Caki2 (cell line): ENCODE results near the gene RNF123. TPM values are rescaled to one million over a fixed set of nuclear protein-coding genes. Genes with fewer than 3 reads are reported as not detected.
"Not testable (repeated sequence)": the region's sequence is repeated elsewhere in the genome, so short reads cannot be mapped to it uniquely, and the experiment has no call there.

Experiments
- DNase-seq: peaks from one replicate; pipeline ENCODE4 v3.0.0-alpha.2; 2015; ENCODE audit warnings: low read depth
- in situ Hi-C: cut with HindIII; loops from 2 replicates; pipeline ENCODE4 v1.10.0; 2016; ENCODE audit warnings: low sequenced_read_pairs, low pct_unique_long_range_greater_than_20kb, mixed read lengths
- total RNA-seq: library from RNA; depleted of rRNA; stranded (reverse); fragments of >200 nt; shearing (Covaris generic); gene quantifications from 2 replicates; pipeline ENCODE4 v1.2.3, GENCODE V29; 2014; ENCODE audit warnings: low replicate concordance

The RNF123 gene
- total RNA-seq, 1 experiment from 2014 or later: 14.6 TPM

GRCh38 chr3:49691481-49691880 lies 2.1 kb downstream of the RNF123 start:
- in situ Hi-C loops, DNase-seq: not testable (repeated sequence)

DNA sequence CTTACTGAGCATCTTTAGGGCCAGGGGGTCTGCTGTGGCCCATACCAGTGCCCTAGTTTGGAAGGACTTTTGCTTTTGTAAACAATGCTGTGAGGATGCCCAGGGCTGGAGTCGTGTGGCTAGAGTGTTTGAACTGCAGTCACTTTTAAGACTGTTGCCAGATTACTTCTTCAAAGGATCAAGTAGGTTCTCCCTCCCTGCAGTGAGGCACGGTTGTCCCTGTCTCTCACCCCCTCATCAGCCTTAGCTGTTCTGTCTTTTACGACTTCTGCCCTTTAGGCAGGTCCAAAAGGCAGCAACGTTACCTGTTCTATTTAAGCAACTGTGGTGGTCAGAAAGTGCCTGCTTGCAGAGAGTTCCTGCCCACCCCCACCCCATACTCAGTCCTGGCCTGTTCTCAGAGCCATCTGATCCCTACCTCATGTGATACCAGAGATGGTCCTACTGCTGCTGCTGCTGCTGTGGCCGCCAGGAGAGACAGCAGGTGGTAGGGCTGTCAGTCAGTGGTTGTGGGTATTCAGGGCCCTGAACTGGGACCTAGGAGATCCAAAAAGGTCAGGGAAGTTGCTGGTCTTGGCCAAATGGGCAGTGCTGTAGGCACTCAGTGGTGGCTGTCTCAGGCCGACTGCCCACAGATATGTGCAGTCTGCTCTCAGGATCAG lies 5.2 kb downstream of the RNF123 start:
- DNase-seq, in situ Hi-C loops: not testable (repeated sequence)

DNA sequence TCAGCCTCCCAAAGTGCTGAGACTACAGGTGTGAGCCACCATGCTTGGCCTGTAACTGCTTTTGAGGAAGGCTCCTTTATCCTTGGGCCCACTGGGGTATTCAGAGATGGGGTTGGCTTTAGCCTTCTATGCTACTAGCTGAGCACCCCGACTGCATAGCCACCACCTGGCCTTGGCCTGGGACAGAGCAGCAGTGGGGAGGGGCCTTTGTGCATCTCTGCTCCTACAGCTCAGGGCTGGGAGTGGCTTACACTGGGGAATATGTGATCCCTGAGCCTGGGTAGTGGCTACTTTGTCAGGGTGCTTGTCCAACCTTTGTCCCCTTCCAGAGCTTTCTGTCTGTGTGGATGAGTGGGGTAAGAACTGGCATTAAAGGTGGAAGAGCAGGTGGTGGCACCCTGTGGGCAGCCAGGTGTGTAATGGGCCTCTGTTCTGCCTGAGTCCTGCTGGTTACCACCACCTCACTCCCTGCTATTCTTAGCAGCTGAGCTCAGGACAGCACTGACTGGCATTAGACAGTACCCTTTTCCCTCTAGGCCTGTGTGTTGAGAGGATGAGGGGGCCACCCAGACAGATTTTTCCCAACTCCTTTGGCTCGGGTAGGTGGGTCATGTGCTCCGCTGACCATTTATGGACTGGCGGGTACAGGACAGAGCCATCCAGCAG lies 6.1 kb downstream of the RNF123 start:
- in situ Hi-C loops, DNase-seq: not testable (repeated sequence)

GRCh38 chr3:49699281-49699979 lies 10.1 kb downstream of the RNF123 start:
- DNase-seq: no peak
- in situ Hi-C loops: no loop called here

DNA sequence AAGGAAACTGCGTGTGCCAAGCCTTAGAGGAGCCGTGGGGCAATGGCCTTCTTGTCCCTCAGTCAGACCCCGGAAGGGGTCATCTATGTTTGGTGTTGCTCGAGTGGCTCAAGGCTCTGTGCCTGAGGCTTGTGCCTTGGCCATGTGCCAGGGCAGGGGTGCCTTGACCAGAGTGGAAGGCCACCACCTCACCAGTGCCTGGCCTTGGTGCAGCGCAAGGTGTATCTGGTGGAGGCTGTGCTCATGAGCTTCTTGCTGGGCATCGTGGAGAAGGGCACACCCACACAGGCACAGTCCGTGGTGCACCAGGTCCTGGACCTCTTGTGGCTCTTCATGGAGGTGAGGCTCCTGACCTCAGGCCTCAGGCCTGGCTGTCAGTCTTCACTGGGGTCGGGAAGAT lies 10.7 kb downstream of the RNF123 start:
- in situ Hi-C loops: no loop called here
- no peak for DNase-seq

- in situ Hi-C loops: no loop called here
- DNase-seq: no peak
Measured at GRCh38 chr3:49700453-49701128, 11.2 kb downstream of the RNF123 start.

DNA sequence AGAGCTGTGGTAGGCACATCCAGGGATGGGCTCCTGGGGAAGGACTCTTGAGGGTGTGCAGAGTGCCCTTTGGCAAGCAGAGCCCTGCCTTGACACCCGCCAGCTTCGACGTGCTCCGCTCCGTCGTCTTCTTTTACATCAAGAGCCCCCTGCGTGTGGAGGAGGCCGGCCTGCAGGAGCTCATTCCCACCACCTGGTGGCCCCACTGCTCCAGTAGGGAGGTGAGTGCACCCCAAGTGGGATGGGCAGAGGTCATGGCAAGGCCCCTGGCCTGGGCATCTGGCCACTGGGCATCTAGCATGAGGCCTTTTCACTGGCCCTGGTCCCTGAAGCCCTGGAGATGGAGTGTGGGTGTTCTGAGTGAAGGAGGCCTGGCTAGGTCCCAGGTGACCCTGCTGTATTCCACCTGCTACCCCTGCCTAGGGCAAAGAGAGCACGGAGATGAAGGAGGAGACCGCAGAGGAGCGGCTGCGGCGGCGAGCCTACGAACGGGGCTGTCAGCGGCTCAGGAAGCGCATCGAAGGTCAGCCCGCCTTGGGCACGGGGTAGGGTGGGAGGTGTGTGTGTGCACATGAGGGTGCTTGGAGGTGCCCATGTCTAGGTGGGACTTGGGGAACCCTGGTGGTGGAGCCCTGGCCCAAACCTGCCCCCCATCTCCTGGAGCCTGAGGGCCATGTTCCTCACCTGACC lies 12.2 kb downstream of the RNF123 start:
- no peak for DNase-seq
- in situ Hi-C loops: no loop called here

GRCh38 chr3:49702672-49703071 lies 13.3 kb downstream of the RNF123 start:
- DNase-seq: no peak
- in situ Hi-C loops: no loop called here

GRCh38 chr3:49703443-49703927 lies 14.1 kb downstream of the RNF123 start:
- peak; percentile 40 for DNase-seq
- in situ Hi-C loops: no loop called here

- in situ Hi-C loops: no loop called here
- no peak for DNase-seq
Measured at GRCh38 chr3:49703956-49704355, 14.6 kb downstream of the RNF123 start.

GRCh38 chr3:49704629-49705028 lies 15.3 kb downstream of the RNF123 start:
- no peak for DNase-seq
- in situ Hi-C loops: no loop called here

- DNase-seq: no peak
- in situ Hi-C loops: no loop called here
Measured at GRCh38 chr3:49705390-49705960, 16.1 kb downstream of the RNF123 start.

DNA sequence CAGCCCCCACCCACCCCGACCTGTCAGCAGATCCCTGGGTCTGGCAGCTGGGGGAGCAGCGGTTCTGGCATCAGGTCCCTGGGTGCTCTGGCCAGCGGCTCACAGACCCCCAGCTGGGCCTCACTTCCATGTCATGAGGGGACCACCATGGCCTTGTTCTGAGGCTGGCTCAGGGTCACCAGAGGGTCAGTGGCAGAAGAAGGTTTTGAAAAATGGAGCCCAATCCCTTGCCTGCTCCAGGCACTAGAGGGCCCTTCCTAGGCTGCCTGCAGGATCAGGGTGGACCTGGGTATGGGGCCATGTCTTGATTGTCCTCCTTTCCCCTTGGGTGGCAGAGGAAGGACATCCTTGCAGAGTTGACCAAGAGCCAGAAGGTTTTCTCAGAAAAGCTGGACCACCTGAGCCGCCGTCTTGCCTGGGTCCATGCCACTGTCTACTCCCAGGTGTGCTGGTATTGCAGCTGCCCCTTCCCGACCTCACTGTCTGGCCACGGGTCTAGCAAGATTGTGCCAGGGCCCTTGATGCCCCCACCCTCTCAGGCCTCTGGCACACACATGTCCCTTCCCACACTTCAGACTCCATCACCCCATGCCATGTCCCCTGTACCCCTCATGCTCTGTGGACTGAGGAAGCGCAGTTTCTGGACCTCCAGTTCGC lies 17.2 kb downstream of the RNF123 start:
- DNase-seq: no peak
- in situ Hi-C loops: no loop called here

GRCh38 chr3:49707113-49707480 lies 17.7 kb downstream of the RNF123 start:
- in situ Hi-C loops: no loop called here
- no peak for DNase-seq

DNA sequence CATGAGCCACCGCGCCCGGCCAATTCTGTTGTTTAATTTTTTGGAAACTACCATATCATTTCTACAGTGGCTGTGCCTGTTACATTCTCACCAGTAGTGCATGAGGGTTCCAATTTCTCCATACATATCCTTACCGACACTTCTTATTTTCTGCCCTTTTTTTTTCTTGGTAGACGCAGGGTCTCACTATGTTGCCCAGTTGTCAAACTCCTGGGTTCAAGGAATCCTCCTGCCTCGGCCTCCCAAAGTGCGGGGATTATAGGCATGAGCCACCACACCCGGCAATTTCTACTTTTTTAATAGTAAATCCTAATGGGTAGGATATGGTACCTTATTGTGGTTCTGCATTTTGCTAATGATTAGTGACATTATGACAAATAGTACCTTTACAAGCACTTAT lies 20.5 kb downstream of the RNF123 start:
- in situ Hi-C loops: no loop called here
- DNase-seq: no peak

DNA sequence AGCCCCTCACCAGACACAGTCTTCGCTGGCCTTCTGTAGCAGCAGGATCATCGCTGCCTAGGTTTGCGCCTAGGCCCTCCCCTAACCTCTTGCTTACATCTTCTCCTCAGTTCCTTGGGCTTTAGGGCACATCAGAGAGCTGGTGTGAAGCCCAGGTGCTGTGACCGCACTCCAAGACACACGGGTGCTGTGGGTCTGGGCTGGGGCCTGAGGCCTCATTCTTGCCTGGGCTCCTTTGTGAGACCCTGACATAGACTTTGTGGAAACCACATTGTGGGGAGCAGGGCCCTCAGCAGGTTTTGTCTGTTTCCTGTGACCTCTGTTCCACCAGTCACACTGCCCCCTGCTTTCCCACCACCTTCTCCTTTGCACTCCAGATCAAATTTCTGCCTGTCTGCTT lies 22.1 kb downstream of the RNF123 start:
- in situ Hi-C loops: no loop called here
- DNase-seq: no peak

GRCh38 chr3:49712166-49712565 lies 22.8 kb downstream of the RNF123 start:
- in situ Hi-C loops: no loop called here

More at GRCh38 chr3:49712166-49712565, 22.8 kb downstream of the RNF123 start:
- DNase-seq: no peak
